WI38 (cell line): ENCODE measurements around the gene LHFPL4.

ENCODE experiments used
- H3K4me3 ChIP-seq: 2 replicates; pipeline ENCODE4 v1.5.1; 2011; ENCODE audit warnings: low read depth, mild to moderate bottlenecking, control low read depth, low read length
- TF ChIP-seq, protein P1 (sequence below): IDR thresholded peaks from 2 replicates; pipeline ENCODE4 v1.5.1; 2012; ENCODE audit warnings: low read depth, mild to moderate bottlenecking, control low read depth, low read length

The LHFPL4 gene

DNA sequence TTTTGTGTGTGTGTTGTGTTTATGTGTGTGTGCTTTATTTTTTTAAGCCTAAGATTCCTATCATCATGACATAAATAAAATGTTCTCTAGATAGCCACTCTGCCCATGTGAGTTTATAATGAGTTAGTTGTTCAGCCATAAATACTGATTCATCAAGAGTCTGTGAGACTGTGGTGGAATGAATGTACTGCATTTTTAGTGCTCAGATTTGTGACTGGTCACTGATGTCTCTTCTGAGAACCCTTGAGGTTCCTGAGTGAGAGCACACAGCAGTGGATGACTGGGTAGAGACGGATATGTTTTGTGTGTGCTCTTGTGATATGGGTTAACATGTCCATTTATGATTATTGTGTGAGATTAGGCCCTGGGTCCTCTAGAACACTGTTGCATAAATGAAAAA is 105.0 kb downstream of the LHFPL4 start:
- H3K4me3 ChIP-seq, result no peak overlapping the region
- TF ChIP-seq, protein P1, sequence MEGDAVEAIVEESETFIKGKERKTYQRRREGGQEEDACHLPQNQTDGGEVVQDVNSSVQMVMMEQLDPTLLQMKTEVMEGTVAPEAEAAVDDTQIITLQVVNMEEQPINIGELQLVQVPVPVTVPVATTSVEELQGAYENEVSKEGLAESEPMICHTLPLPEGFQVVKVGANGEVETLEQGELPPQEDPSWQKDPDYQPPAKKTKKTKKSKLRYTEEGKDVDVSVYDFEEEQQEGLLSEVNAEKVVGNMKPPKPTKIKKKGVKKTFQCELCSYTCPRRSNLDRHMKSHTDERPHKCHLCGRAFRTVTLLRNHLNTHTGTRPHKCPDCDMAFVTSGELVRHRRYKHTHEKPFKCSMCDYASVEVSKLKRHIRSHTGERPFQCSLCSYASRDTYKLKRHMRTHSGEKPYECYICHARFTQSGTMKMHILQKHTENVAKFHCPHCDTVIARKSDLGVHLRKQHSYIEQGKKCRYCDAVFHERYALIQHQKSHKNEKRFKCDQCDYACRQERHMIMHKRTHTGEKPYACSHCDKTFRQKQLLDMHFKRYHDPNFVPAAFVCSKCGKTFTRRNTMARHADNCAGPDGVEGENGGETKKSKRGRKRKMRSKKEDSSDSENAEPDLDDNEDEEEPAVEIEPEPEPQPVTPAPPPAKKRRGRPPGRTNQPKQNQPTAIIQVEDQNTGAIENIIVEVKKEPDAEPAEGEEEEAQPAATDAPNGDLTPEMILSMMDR, result no peak
